Activated naive CD4-positive, alpha-beta T cell treated with anti-CD3 and anti-CD28 coated beads for 36 hours (primary cell): Measurements from ENCODE around the gene RAPGEF2. TPM values are rescaled to one million over a fixed set of nuclear protein-coding genes. Genes with fewer than 3 reads are reported as not detected.

Source experiments
- CTCF ChIA-PET: fragments of 350-600 bp; sonication (Branson Sonifier 250); formaldehyde crosslinking; loops from one replicate; lab custom pipeline; 2021; ENCODE audit warnings: antibody characterized with exemption; lab: Charles Lee
- DNase-seq: peaks from one replicate; pipeline ENCODE4 v3.0.0-alpha.2; 2020
- H3K27ac Mint-ChIP-seq: one replicate; pipeline ENCODE4 v1.8.0; 2021; ENCODE audit warnings: mild to moderate bottlenecking, mixed read lengths
- H3K27me3 Mint-ChIP-seq: one replicate; pipeline ENCODE4 v1.8.0; 2021; ENCODE audit warnings: low read depth, mixed read lengths
- H3K36me3 Mint-ChIP-seq: one replicate; pipeline ENCODE4 v1.8.0; 2021; ENCODE audit warnings: low read depth, mixed read lengths
- H3K4me1 Mint-ChIP-seq: one replicate; pipeline ENCODE4 v1.8.0; 2021; ENCODE audit warnings: low read depth, mixed read lengths
- H3K4me3 Mint-ChIP-seq: one replicate; pipeline ENCODE4 v1.8.0; 2021; ENCODE audit warnings: mild to moderate bottlenecking, moderate library complexity, mixed read lengths
- H3K9me3 Mint-ChIP-seq: one replicate; pipeline ENCODE4 v1.8.0; 2021; ENCODE audit warnings: mixed read lengths
- intact Hi-C: fragments of 100-400 bp; cut with micrococcal nuclease; formaldehyde crosslinking; loops from one replicate; pipeline ENCODE4 v1.15.1; 2023
- total RNA-seq, 2 experiments: library from RNA; stranded (reverse); gene quantifications; one replicate each; pipeline ENCODE4 v1.2.3, GENCODE V29; 2021

RAPGEF2 gene
- total RNA-seq, 2 experiments from 2014 or later, result 21.2 to 26.1 TPM

- H3K36me3 Mint-ChIP-seq, result peaks cover 24% of the 10 kb centered on the region
- H3K27ac Mint-ChIP-seq, result no peak overlapping the region
- peaks cover 1% of the 10 kb centered on the region for H3K9me3 Mint-ChIP-seq
- DNase-seq, result no peak
- intact Hi-C loops, result no loop called here
- no peak overlapping the region for H3K4me3 Mint-ChIP-seq
- H3K27me3 Mint-ChIP-seq, result no peaks in the 10 kb centered on the region
- CTCF ChIA-PET, result no interaction called here
- no peaks in the 10 kb centered on the region for H3K4me1 Mint-ChIP-seq
Observed at GRCh38 chr4:159282329-159282728, 179.4 kb downstream of the RAPGEF2 start.

GRCh38 chr4:159282944-159283343, 180.1 kb downstream of the RAPGEF2 start:
- intact Hi-C loops, result no loop called here
- Mint-ChIP-seq H3K4me3 (no peak overlapping the region), H3K27me3 (no peaks in the 10 kb centered on the region), H3K27ac (no peak overlapping the region), H3K36me3 (peaks cover 19% of the 10 kb centered on the region), H3K4me1 (no peaks in the 10 kb centered on the region), H3K9me3 (no peaks in the 10 kb centered on the region)
- DNase-seq, result no peak
- CTCF ChIA-PET, result no interaction called here

GRCh38 chr4:159283696-159284095, 180.8 kb downstream of the RAPGEF2 start:
- H3K36me3 Mint-ChIP-seq, result peaks cover 19% of the 10 kb centered on the region
- CTCF ChIA-PET, result no interaction called here
- H3K4me1 Mint-ChIP-seq, result no peaks in the 10 kb centered on the region

GRCh38 chr4:159284113-159284512, 181.2 kb downstream of the RAPGEF2 start:
- intact Hi-C loops, result no loop called here
- H3K27me3 Mint-ChIP-seq, result no peaks in the 10 kb centered on the region
- CTCF ChIA-PET, result no interaction called here
- no peak for DNase-seq
- H3K36me3 Mint-ChIP-seq, result peaks cover 15% of the 10 kb centered on the region
- no peak overlapping the region for H3K27ac Mint-ChIP-seq
- no peaks in the 10 kb centered on the region for H3K9me3 Mint-ChIP-seq
- no peak overlapping the region for H3K4me3 Mint-ChIP-seq
- H3K4me1 Mint-ChIP-seq, result no peaks in the 10 kb centered on the region

More at GRCh38 chr4:159283696-159284095, 180.8 kb downstream of the RAPGEF2 start:
- intact Hi-C loops, result no loop called here
- Mint-ChIP-seq H3K4me3 (no peak overlapping the region), H3K27me3 (no peaks in the 10 kb centered on the region), H3K9me3 (no peaks in the 10 kb centered on the region), H3K27ac (no peak overlapping the region)
- no peak for DNase-seq

- H3K36me3 Mint-ChIP-seq, result peaks cover 10% of the 10 kb centered on the region
- H3K27ac Mint-ChIP-seq, result no peak overlapping the region
- H3K4me3 Mint-ChIP-seq, result no peak overlapping the region
- H3K9me3 Mint-ChIP-seq, result no peaks in the 10 kb centered on the region
- no peaks in the 10 kb centered on the region for H3K4me1 Mint-ChIP-seq
- DNase-seq, result no peak
- intact Hi-C loops, result no loop called here
- CTCF ChIA-PET, result no interaction called here
- no peaks in the 10 kb centered on the region for H3K27me3 Mint-ChIP-seq
Observed at GRCh38 chr4:159284733-159285132, 181.9 kb downstream of the RAPGEF2 start.

GRCh38 chr4:159287767-159288166, 184.9 kb downstream of the RAPGEF2 start:
- CTCF ChIA-PET, result interaction anchor here (1.4 kb wide), 1 partner anchor 81 kb away, joined by 3 read pairs; no protein-coding TSS in a partner anchor
- no peak for DNase-seq
- Mint-ChIP-seq H3K9me3 (no peaks in the 10 kb centered on the region), H3K27me3 (no peaks in the 10 kb centered on the region), H3K4me3 (no peak overlapping the region), H3K36me3 (peaks cover 9% of the 10 kb centered on the region), H3K27ac (no peak overlapping the region), H3K4me1 (no peaks in the 10 kb centered on the region)
- intact Hi-C loops, result no loop called here

GRCh38 chr4:159289682-159290081, 186.8 kb downstream of the RAPGEF2 start:
- H3K9me3 Mint-ChIP-seq, result no peaks in the 10 kb centered on the region
- H3K4me3 Mint-ChIP-seq, result no peak overlapping the region
- intact Hi-C loops, result no loop called here
- H3K27ac Mint-ChIP-seq, result no peak overlapping the region
- H3K36me3 Mint-ChIP-seq, result peaks cover 7% of the 10 kb centered on the region
- no peak for DNase-seq
- no peaks in the 10 kb centered on the region for H3K27me3 Mint-ChIP-seq
- no peaks in the 10 kb centered on the region for H3K4me1 Mint-ChIP-seq
- CTCF ChIA-PET, result no interaction called here

GRCh38 chr4:159290321-159291030, 187.6 kb downstream of the RAPGEF2 start:
- Mint-ChIP-seq H3K4me1 (peaks cover 5% of the 10 kb centered on the region), H3K4me3 (no peak overlapping the region), H3K36me3 (peaks cover 6% of the 10 kb centered on the region), H3K27me3 (no peaks in the 10 kb centered on the region), H3K9me3 (no peaks in the 10 kb centered on the region), H3K27ac (no peak overlapping the region)
- intact Hi-C loops, result no loop called here
- CTCF ChIA-PET, result no interaction called here
- no peak for DNase-seq

- no peak overlapping the region for H3K27ac Mint-ChIP-seq
- CTCF ChIA-PET, result no interaction called here
Observed at GRCh38 chr4:159291176-159291575, 188.3 kb downstream of the RAPGEF2 start.

GRCh38 chr4:159292137-159292896, 189.4 kb downstream of the RAPGEF2 start:
- Mint-ChIP-seq H3K27me3 (no peaks in the 10 kb centered on the region), H3K4me1 (peaks cover 20% of the 10 kb centered on the region), H3K4me3 (no peak overlapping the region), H3K9me3 (no peaks in the 10 kb centered on the region), H3K27ac (no peak overlapping the region), H3K36me3 (peaks cover 3% of the 10 kb centered on the region)
- CTCF ChIA-PET, result no interaction called here
- DNase-seq, result no peak
- intact Hi-C loops, result no loop called here

More at GRCh38 chr4:159291176-159291575, 188.3 kb downstream of the RAPGEF2 start:
- Mint-ChIP-seq H3K9me3 (no peaks in the 10 kb centered on the region), H3K4me1 (peaks cover 12% of the 10 kb centered on the region), H3K36me3 (peaks cover 3% of the 10 kb centered on the region), H3K27me3 (no peaks in the 10 kb centered on the region), H3K4me3 (no peak overlapping the region)
- intact Hi-C loops, result no loop called here
- DNase-seq, result no peak

GRCh38 chr4:159293811-159294515, 191.1 kb downstream of the RAPGEF2 start:
- peaks cover 26% of the 10 kb centered on the region for H3K4me1 Mint-ChIP-seq
- DNase-seq, result no peak
- H3K4me3 Mint-ChIP-seq, result no peak overlapping the region
- no peaks in the 10 kb centered on the region for H3K27me3 Mint-ChIP-seq
- H3K27ac Mint-ChIP-seq, result no peak overlapping the region
- H3K36me3 Mint-ChIP-seq, result peaks cover 3% of the 10 kb centered on the region
- intact Hi-C loops, result no loop called here
- CTCF ChIA-PET, result no interaction called here
- H3K9me3 Mint-ChIP-seq, result no peaks in the 10 kb centered on the region

- CTCF ChIA-PET, result no interaction called here
- intact Hi-C loops, result no loop called here
- no peaks in the 10 kb centered on the region for H3K9me3 Mint-ChIP-seq
- peaks cover 26% of the 10 kb centered on the region for H3K4me1 Mint-ChIP-seq
- H3K27ac Mint-ChIP-seq, result no peak overlapping the region
- H3K36me3 Mint-ChIP-seq, result peaks cover 3% of the 10 kb centered on the region
- DNase-seq, result no peak
- H3K4me3 Mint-ChIP-seq, result no peak overlapping the region
- no peaks in the 10 kb centered on the region for H3K27me3 Mint-ChIP-seq
Observed at GRCh38 chr4:159296061-159296460, 193.2 kb downstream of the RAPGEF2 start.
